Measurements from ENCODE around the gene TPSD1. TPM values are rescaled to one million over a fixed set of nuclear protein-coding genes. Genes with fewer than 3 reads are reported as not detected.
"Not testable (repeated sequence)": the region's sequence is repeated elsewhere in the genome, so short reads cannot be mapped to it uniquely, and the experiment has no call there.

The TPSD1 gene
- polyA plus RNA-seq, 2 of the 4 experiments (the other 2 are of a cell fraction) = not detected

- ChIA-PET CTCF (no interaction called here), POLR2A (interaction anchor here (0.5 kb wide), 1 partner anchor 24 kb away, joined by 3 read pairs; no protein-coding TSS in a partner anchor)
- no peak for ATAC-seq
- Histone ChIP-seq H3K4me1 (peaks cover 12% of the 10 kb centered on the region), H3K4me2 (no peak overlapping the region), H3K4me3 (no peak overlapping the region), H3K27ac (peak overlapping the region in 1 of 2 experiments; percentile 12; a peak in 1 of 6 replicates), H3K9me3 (no peaks in the 10 kb centered on the region)
- 92% methylated on average over 5 of the region's 5 CpGs for whole genome bisulfite sequencing (ENCODE audit: missing lambda C conversion rate)
- TF ChIP-seq E2F6 (IDR thresholded peaks at IDR 0.05; ENCODE audit: borderline replicate concordance, low read depth) = no peak
- TF ChIP-seq RARB (CRISPR knock-in tag; IDR thresholded peaks at IDR 0.05) = no peak
- TF ChIP-seq ELK1 (IDR thresholded peaks at IDR 0.05; ENCODE audit: low read depth, low read length) = no peak
- no peak for TF ChIP-seq NPAS2 (CRISPR knock-in tag; IDR thresholded peaks at IDR 0.05; ENCODE audit: borderline replicate concordance)
- TF ChIP-seq HOXB5 (CRISPR knock-in tag; IDR thresholded peaks at IDR 0.05) = no peak
- TF ChIP-seq REST (IDR thresholded peaks at IDR 0.05) = no peak
- no peak for TF ChIP-seq POLR2A (IDR thresholded peaks at IDR 0.05; ENCODE audit: low read length)
- no peak for TF ChIP-seq MAX (IDR thresholded peaks at IDR 0.05)
- TF ChIP-seq POLR2AphosphoS2 (conservative IDR thresholded peaks at IDR 0.05; ENCODE audit: low read length) = no peak
- TF ChIP-seq ZNF302 (CRISPR knock-in tag; IDR thresholded peaks at IDR 0.05) = no peak
- TF ChIP-seq EP300 (IDR thresholded peaks at IDR 0.05) = no peak
- TF ChIP-seq HEYL (CRISPR knock-in tag; IDR thresholded peaks at IDR 0.05) = no peak
- no peak for TF ChIP-seq SMC3 (IDR thresholded peaks at IDR 0.05)
- TF ChIP-seq HDAC2 (IDR thresholded peaks at IDR 0.05) = no peak
- TF ChIP-seq KDM5A (IDR thresholded peaks at IDR 0.05) = no peak
- DNase-seq (ENCODE audit: low read depth in 1 of 2, low spot score in 1 of 2) = no peak
- FAIRE-seq = no peak
Measured at GRCh38 chr16:1295465-1295864, 39.6 kb downstream of the TPSD1 start.

- CTCF ChIA-PET = interaction anchor here (0.6 to 0.8 kb wide), 2 partner anchors 30 to 236 kb away, joined by 3 read pairs; no protein-coding TSS in a partner anchor
- not testable (repeated sequence) for ATAC-seq; H3K9me3 ChIP-seq; DNase-seq (ENCODE audit: low read depth in 1 of 2, low spot score in 1 of 2); H3K4me3 ChIP-seq; FAIRE-seq
- 64% methylated on average over 8 of the region's 8 CpGs for WGBS (ENCODE audit: missing lambda C conversion rate)
- peak overlapping the region; percentile 70 to 78; a peak in 4 of 6 replicates for H3K27ac ChIP-seq
- H3K4me2 ChIP-seq = peak overlapping the region; percentile 48
- peaks cover 20% of the 10 kb centered on the region for H3K4me1 ChIP-seq
- POLR2A ChIA-PET = interaction anchor here (1.4 kb wide), 1 partner anchor 12 kb away, joined by 9 read pairs; the partner anchor contains the start of gene UBE2I
Measured at GRCh38 chr16:1296688-1297017, 40.8 kb downstream of the TPSD1 start.

GRCh38 chr16:1297018-1297696 lies 41.3 kb downstream of the TPSD1 start:
- no peaks in the 10 kb centered on the region for H3K9me3 ChIP-seq
- H3K4me1 ChIP-seq = peaks cover 20% of the 10 kb centered on the region
- ATAC-seq (peak; percentile 44 to 84), FAIRE-seq (no peak), DNase-seq (ENCODE audit: low read depth in 1 of 2, low spot score in 1 of 2) (peak; percentile 52 to 80)
- TF ChIP-seq USF2 (IDR thresholded peaks at IDR 0.05) = peak; percentile 79
- no peak for TF ChIP-seq HOXB13 (CRISPR knock-in tag; IDR thresholded peaks at IDR 0.05; ENCODE audit: low read depth)
- peak; percentile 81; the same call in 1 of the 2 replicates for TF ChIP-seq GATA3 (IDR thresholded peaks at IDR 0.05; ENCODE audit: borderline replicate concordance)
- peak; percentile 75 for TF ChIP-seq JUNB (IDR thresholded peaks at IDR 0.05)
- peak; percentile 84 for TF ChIP-seq FOSL2 (IDR thresholded peaks at IDR 0.05)
- TF ChIP-seq FOSL2 (CRISPR knock-in tag; IDR thresholded peaks at IDR 0.05) = peak; percentile 93
- H3K4me2 ChIP-seq = peak overlapping the region; percentile 48
- no peak overlapping the region for H3K4me3 ChIP-seq
- WGBS (ENCODE audit: missing lambda C conversion rate) = 29% methylated on average over 6 of the region's 6 CpGs
- CTCF ChIA-PET = interaction anchor here (0.8 kb wide), 1 partner anchor 29 kb away, joined by 3 read pairs; no protein-coding TSS in a partner anchor
- peak overlapping the region; percentile 70 to 78 for H3K27ac ChIP-seq
- POLR2A ChIA-PET = interaction anchor here (0.6 to 1.4 kb wide), 2 partner anchors 12 to 17 kb away, joined by 3 to 9 read pairs; partner anchors contain the start of gene UBE2I

Measured in A549 (cell line).